ENCODE data around the gene TOX2. TPM values are rescaled to one million over a fixed set of nuclear protein-coding genes. Genes with fewer than 3 reads are reported as not detected.

TOX2 gene
- total RNA-seq, 1 donor from 2014 or later: 0.16 TPM

DNA sequence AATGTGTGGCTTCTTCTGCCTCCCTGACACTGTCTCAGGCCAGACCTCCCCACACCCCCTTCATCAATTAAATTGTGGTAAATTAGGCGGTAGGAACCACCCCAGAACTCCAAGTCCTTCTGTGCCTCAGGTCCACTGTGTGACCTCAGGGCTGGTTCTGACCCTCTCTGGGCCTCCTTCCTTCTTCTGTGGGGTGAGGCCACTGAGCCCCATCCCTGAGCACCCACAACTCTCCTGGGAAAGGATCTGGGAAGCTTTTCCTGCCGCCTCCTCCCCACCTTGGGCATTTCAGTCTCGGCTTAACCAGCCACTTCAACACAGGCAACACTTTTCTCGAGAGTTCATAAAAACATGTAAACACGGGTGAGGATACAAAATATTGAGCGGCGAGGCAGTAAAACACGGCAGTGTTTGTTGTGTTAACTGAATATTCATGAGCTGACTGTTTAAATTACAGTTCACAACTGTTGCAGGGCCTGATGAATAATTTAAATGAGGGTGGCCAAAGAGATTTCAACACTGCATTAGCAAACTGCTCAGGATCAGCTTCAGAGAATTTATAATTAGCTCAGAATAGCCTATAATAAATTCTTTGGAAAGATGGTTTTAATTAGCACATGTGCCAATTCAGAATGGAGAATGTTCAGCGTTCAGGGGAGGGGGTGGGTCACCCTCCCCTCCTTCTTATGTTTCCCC is 112.1 kb downstream of the TOX2 start:
- DNase-seq (ENCODE audit: low read depth) (no peak), FAIRE-seq (no peak)
- no peaks in the 10 kb centered on the region for H3K79me2 ChIP-seq (ENCODE audit: insufficient read depth, low read length)
- no peak overlapping the region for H3K4me3 ChIP-seq (ENCODE audit: insufficient read depth, low read depth, low read length)
- Mint-ChIP-seq H3K4me1 (ENCODE audit: low read depth, unreplicated experiment) (no peaks in the 10 kb centered on the region), H3K4me3 (ENCODE audit: unreplicated experiment) (no peak overlapping the region), H3K9me3 (ENCODE audit: unreplicated experiment) (peaks cover 7% of the 10 kb centered on the region), H3K27me3 (ENCODE audit: low read depth, unreplicated experiment) (peaks cover 69% of the 10 kb centered on the region), H3K36me3 (ENCODE audit: low read depth, unreplicated experiment) (no peaks in the 10 kb centered on the region), H3K27ac (ENCODE audit: unreplicated experiment) (no peak overlapping the region)
- no peaks in the 10 kb centered on the region for H3K36me3 ChIP-seq (ENCODE audit: insufficient read depth, low read length)
- no peak overlapping the region for H2AFZ ChIP-seq (ENCODE audit: low read depth, low read length)
- H3K27me3 ChIP-seq (ENCODE audit: insufficient read depth, low read length): peaks cover 2% of the 10 kb centered on the region
- no peak overlapping the region for H3K27ac ChIP-seq (ENCODE audit: low read depth, low read length)
- peaks cover 14% of the 10 kb centered on the region for H4K20me1 ChIP-seq (ENCODE audit: insufficient read depth, low read length)
- H3K9me3 ChIP-seq (ENCODE audit: insufficient read depth, low read depth, low read length): no peaks in the 10 kb centered on the region
- no peak overlapping the region for H3K9ac ChIP-seq (ENCODE audit: low read length)
- no peak for TF ChIP-seq EZH2 (IDR thresholded peaks at IDR 0.05; ENCODE audit: insufficient read depth, low read length)
- TF ChIP-seq, protein P1, sequence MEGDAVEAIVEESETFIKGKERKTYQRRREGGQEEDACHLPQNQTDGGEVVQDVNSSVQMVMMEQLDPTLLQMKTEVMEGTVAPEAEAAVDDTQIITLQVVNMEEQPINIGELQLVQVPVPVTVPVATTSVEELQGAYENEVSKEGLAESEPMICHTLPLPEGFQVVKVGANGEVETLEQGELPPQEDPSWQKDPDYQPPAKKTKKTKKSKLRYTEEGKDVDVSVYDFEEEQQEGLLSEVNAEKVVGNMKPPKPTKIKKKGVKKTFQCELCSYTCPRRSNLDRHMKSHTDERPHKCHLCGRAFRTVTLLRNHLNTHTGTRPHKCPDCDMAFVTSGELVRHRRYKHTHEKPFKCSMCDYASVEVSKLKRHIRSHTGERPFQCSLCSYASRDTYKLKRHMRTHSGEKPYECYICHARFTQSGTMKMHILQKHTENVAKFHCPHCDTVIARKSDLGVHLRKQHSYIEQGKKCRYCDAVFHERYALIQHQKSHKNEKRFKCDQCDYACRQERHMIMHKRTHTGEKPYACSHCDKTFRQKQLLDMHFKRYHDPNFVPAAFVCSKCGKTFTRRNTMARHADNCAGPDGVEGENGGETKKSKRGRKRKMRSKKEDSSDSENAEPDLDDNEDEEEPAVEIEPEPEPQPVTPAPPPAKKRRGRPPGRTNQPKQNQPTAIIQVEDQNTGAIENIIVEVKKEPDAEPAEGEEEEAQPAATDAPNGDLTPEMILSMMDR (IDR thresholded peaks at IDR 0.05; ENCODE audit: insufficient read depth, low read depth, low read length): no peak
- H3K4me2 ChIP-seq (ENCODE audit: low read length): no peak overlapping the region
- H3K4me1 ChIP-seq (ENCODE audit: insufficient read depth, low read length): no peaks in the 10 kb centered on the region

DNA sequence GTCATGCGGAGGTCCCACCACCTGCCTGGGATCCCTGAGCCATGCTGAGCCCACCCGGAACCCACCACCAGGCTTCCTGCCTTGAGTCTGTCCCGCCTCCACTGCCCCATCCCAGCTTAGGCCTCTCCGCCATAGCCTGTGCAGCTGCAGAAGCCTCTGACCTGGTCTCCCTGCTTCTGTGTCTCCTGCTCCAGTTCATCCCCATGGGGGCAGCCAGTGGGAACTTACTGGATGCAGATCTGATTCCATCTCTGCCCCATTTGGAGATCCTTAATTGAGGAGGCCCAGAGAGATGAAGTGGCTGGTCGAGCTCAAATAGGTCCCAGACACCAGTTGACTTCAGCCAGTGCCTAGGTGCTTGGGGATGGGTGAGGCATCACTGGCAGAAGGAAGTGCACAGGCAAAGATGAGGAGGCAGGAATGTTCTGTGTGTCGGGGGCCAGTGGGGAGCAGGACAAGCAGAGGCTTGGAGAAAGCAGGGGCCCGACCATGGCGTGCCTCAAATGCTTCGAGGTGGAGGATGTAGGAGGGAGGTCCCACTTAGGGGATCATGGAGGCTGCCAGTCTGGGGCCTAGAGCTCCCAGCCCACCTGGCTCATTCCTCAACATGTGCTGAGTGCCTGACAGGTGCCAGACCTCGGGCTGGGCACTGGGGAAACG is 112.8 kb downstream of the TOX2 start:
- Mint-ChIP-seq H3K27ac (ENCODE audit: unreplicated experiment) (no peak overlapping the region), H3K36me3 (ENCODE audit: low read depth, unreplicated experiment) (no peaks in the 10 kb centered on the region), H3K9me3 (ENCODE audit: unreplicated experiment) (peaks cover 7% of the 10 kb centered on the region), H3K4me1 (ENCODE audit: low read depth, unreplicated experiment) (no peaks in the 10 kb centered on the region), H3K27me3 (ENCODE audit: low read depth, unreplicated experiment) (peaks cover 71% of the 10 kb centered on the region), H3K4me3 (ENCODE audit: unreplicated experiment) (no peak overlapping the region)
- DNase-seq (ENCODE audit: low read depth) (no peak), FAIRE-seq (no peak)
- TF ChIP-seq, protein P1 (IDR thresholded peaks at IDR 0.05; ENCODE audit: insufficient read depth, low read depth, low read length): no peak
- TF ChIP-seq EZH2 (IDR thresholded peaks at IDR 0.05; ENCODE audit: insufficient read depth, low read length): no peak
- no peaks in the 10 kb centered on the region for H3K27me3 ChIP-seq (ENCODE audit: insufficient read depth, low read length)
- H3K36me3 ChIP-seq (ENCODE audit: insufficient read depth, low read length): no peaks in the 10 kb centered on the region
- no peak overlapping the region for H3K27ac ChIP-seq (ENCODE audit: low read depth, low read length)
- H3K4me1 ChIP-seq (ENCODE audit: insufficient read depth, low read length): no peaks in the 10 kb centered on the region
- peaks cover 14% of the 10 kb centered on the region for H4K20me1 ChIP-seq (ENCODE audit: insufficient read depth, low read length)
- H3K4me2 ChIP-seq (ENCODE audit: low read length): no peak overlapping the region
- H3K79me2 ChIP-seq (ENCODE audit: insufficient read depth, low read length): no peaks in the 10 kb centered on the region
- H3K9me3 ChIP-seq (ENCODE audit: insufficient read depth, low read depth, low read length): no peaks in the 10 kb centered on the region
- H3K4me3 ChIP-seq (ENCODE audit: insufficient read depth, low read depth, low read length): no peak overlapping the region
- H2AFZ ChIP-seq (ENCODE audit: low read depth, low read length): no peak overlapping the region
- H3K9ac ChIP-seq (ENCODE audit: low read length): no peak overlapping the region
